Measurements from ENCODE around the gene NOP14.

DNA sequence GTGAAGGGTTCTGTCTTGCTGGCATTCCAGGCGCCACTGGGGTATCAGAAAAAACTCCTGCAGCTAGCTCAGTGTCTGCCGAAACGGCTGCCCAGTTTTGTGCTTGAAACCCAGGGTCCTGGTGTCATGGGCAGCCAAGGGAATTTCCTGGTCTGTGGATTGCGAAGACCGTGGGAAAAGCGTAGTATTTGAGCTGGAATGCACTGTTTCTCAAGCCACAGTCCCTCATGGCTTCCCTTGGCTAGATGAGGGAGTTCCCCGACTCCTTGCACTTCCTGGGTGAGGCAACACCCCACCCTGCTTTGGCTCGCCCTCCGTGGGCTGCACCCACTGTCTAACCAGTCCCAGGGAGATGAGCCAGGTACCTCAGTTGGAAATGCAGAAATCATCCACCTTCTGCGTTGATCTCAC, 40.1 kb downstream of the NOP14 start:
- TF ChIP-seq, protein P1, sequence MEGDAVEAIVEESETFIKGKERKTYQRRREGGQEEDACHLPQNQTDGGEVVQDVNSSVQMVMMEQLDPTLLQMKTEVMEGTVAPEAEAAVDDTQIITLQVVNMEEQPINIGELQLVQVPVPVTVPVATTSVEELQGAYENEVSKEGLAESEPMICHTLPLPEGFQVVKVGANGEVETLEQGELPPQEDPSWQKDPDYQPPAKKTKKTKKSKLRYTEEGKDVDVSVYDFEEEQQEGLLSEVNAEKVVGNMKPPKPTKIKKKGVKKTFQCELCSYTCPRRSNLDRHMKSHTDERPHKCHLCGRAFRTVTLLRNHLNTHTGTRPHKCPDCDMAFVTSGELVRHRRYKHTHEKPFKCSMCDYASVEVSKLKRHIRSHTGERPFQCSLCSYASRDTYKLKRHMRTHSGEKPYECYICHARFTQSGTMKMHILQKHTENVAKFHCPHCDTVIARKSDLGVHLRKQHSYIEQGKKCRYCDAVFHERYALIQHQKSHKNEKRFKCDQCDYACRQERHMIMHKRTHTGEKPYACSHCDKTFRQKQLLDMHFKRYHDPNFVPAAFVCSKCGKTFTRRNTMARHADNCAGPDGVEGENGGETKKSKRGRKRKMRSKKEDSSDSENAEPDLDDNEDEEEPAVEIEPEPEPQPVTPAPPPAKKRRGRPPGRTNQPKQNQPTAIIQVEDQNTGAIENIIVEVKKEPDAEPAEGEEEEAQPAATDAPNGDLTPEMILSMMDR (IDR thresholded peaks at IDR 0.05) = no peak
- no peak for TF ChIP-seq POLR2A (IDR thresholded peaks at IDR 0.05)

All from lower leg skin (tissue), 3 donors.